Umbilical cord (tissue), 2 donors: ENCODE data around the gene OSM. TPM values are rescaled to one million over a fixed set of nuclear protein-coding genes. Genes with fewer than 3 reads are reported as not detected.

ENCODE experiments used
- DNase-seq: peaks from one replicate; pipeline ENCODE4 v3.0.0-alpha.2; 2015; ENCODE audit warnings: low spot score
- total RNA-seq: library from RNA; depleted of rRNA; stranded (reverse); fragments of >200 nt; gene quantifications from one replicate; pipeline ENCODE4 v1.2.3, GENCODE V29; 2014; ENCODE audit warnings: low replicate concordance; ENCODE audit not compliant: insufficient read depth

The OSM gene
- 4.8 TPM for total RNA-seq

DNA sequence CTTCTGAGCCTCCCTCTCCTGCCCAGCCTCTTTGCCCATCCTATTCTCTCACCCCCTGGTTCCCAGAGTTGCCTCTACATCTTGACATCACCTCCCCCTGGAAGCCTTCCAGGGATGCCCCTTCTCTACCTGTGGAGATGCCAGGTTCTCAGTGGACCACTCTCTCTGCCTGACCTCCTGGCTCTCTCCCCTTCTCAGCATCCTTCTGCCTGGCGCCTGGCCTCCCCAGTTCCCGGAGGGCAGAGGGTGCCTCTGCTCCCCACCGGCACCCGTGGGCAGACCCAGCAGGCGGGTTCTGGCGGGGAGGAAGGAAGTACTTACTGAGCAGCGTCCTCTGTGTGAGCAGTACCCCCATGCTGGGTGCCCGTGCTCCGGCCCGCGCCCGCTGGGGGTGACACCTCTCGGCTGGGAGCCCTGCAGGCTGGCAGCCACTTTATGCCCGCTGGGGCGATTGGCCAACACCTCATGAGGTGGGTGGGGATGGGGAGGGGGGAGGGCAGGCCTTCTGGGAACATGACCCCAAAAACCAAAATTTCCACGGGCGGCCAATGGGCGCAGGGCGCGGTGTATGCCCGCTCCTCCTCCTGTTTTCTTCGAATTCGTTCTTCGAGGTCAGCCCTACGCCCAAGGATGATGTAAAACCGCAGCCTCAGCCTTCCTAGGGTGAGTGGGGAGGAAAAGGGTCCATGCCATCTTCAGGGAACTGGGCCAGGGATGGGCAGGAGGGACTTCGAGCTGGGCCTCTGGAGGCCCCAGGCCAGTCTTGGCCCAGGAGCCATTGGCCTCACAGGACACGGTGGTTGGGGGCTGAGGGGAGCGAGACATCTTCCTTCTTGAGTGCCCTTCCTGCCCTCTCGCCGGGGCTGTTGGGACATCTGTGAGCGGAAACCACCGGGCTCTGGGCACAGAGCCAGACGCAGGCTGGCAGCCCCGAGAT, at the start of gene OSM:
Gene OSM, minus strand, starts transcription at position 407 of the 937 bp plus-strand sequence. Its CDS starts 52 bp downstream, at position 355.
- no peak for DNase-seq

DNA sequence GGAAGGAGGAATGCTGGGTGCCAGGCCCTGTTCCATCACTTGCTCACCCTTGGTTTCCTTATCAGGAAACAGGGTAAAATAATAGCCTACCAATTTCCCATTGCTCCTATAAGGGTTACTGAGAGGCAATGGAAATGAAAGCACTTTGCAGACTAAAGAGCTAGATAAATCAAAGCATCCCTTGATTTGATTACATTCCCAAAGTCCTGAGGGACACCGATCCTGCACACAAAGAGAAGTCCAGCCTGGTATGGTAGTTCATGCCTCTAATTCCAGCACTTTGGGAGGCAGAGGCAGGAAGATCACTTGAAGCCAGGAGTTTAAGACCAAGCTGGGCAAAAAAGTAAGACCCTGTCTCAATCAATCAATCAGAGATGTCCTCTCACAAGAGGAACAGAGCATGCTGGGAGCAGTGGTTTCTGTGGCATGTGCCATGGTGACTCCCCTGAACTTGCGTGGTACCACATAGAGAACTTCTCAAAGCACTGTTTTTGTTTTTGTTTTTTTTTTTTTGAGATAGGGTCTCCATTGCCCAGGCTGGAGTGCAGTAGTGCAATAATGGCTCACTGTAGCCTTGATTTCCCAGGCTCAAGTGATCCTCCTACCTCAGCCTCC, 49.4 kb upstream of the OSM start:
- no peak for DNase-seq

DNA sequence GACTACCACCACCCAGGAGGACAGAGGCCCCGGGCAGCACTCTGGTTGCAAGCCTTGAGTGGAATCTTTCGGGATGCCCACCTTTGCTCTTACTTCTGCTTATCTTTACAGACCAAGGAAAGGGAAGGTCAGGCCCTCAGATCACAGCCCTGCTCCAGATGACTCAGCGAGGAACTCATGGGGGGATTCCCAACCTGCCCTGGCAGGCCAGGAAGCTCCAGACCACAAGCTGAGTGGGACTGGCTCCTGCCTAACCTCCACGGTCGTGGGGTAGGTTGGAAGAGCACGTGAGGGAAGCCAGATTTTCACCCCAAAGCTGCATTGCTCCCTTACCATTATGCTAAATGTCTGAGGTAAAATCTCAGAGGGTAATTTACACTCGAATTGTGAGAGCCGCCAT, 48.3 kb upstream of the OSM start:
- no peak for DNase-seq

DNA sequence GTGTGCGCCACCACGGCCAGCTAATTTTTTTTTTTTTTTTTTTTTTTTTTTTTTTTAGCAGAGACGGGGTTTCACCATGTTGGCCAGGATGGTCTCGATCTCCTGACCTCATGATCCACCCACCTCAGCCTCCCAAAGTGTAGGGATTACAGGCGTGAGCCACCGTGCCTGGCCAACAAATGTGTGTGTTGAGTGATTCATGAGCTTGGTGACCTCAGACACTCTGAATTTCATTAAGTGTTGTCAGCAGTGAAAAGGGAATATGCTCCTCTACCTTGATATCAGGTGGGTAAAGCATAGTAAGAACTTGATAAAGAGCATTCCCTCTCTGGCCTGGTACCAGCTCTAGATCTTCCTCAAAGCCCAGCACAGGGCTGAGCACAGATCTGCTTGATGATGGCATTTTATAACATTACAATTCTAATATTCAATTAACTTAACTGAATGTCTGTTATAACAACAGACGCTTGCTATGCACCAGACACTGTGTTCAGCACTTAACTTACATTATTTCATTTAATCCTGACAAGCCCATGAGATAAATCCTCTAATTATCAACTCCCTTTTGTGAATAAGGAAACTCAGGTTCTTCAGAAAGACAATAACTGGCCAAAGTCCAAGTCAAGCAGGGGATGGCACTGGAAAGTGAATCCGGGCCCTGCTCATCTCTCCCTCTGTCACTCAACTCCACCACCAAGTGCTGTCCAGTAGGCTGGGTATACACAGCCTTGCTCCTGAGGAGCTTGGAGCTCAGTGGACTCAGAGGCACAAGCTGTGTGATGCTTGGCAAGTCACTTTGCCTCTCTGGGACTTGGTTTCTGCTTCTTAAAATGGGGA, 47.1 kb upstream of the OSM start:
- no peak for DNase-seq

DNA sequence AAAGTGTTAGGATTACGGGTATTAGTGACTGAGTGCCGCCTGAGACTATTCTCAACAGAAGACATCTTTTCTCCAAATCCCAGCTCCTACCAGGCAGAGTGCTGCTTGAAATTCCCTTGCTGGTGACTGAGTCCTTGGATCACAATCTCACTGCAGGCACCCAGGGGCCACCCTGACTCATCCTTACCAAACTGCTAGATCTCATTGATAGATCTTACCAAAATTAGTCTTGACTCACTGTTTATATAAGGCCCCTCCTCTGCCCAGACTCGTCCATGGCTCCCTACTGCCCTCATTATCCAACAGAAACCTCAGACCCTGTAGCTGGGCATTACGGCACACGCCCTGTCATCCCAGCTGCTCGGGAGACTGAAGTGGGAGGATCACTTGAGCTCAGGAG, 45.4 kb upstream of the OSM start:
- DNase-seq = peak; percentile 42

DNA sequence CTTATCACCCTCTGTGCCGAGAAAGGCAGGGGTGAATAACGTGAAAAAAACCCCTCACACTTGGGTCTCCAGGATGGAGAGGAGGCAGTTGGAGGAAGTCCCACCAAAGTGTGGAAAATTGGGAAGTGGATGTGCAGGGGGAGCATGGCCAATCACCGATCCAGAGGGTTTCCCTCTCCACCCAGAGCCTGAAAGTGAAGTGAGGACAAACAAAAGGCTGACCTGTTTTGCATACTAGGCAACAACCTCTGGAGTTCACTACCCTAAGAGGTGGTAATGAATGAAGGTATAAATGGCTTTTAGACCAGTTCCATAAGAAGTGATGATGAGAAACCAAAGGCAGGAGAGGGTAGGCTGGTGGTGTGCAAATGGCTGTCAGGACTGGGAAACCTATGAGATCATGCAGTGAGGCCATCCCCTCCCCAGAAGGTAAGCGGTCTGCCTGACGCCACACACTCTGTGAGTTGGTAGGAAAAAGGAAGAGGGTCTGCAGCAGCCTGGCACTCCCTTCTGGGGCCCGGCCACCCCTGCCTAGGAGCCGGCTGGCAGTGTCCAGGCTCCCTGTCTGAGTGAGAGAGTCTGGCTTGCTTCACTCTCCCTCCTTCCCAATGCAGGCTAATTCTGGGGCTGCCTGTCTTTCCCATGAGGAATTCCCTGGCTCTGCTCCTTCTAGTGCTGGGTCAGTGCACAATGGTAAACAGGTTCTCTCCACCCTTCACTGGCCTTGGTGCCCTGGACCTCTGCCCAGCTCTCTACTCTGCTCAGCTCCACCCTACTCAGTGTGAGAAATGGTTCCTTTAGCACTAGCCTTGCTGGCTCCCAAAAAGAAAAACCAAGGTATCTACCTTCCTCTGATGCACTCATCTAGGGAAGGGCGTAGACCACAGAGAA, 44.5 kb upstream of the OSM start:
- peak; percentile 85 for DNase-seq

GRCh38 chr22:30309951-30310741, 43.5 kb upstream of the OSM start:
- DNase-seq = no peak

DNA sequence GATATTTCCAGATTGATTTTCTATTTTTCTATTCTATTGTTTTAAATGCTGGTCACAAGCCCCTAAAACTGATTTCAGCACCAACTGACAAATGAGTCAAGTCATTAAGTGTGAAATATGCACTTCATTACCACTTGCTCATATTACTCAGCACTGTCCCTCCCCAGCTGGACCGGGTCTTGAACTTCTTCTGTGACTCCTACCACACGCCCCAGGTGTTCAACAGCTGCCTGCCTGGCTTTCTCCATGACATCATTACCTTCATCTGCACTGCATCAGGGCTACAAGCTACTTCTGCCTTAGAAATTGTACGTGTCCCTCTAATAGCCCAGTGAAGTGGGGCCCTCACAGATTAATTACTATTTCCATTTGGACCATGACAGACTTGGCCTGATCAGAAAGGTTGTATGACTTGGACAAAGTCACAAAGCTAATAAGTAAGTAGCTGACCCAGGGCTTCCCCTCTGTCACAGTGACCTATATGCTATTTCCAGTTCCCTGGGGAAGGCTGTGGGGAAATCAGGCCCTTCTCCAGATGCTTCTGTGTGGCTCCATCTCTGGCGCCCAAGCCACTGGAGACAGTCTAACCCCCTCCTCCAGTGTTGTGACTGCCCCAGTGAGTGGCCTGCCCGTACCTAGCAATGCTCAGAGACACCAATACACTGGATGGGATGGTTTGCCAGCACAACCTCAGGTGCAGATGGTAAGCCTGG, 42.0 kb upstream of the OSM start:
- no peak for DNase-seq

- DNase-seq = no peak
Observed at GRCh38 chr22:30308093-30308492, 41.4 kb upstream of the OSM start.

GRCh38 chr22:30307041-30307574, 40.5 kb upstream of the OSM start:
- DNase-seq = no peak

DNA sequence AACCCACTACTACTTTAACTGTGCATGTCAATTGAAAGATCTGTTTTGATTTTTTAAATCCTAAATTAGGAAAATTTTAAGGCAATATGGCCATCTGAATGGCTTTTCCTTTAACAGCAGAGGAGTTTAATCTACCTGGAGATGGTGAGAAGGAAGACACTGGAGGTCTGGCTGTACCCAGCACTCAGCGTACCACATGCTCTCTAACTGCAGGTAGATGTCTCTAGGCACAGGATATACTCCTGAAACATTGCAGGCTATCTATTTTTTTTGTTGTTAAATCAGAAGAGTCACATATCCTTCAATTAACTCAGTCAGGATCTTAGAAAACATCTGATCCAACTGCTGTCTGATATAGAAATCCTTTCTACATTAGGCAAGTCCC, 40.0 kb upstream of the OSM start:
- DNase-seq = no peak

DNA sequence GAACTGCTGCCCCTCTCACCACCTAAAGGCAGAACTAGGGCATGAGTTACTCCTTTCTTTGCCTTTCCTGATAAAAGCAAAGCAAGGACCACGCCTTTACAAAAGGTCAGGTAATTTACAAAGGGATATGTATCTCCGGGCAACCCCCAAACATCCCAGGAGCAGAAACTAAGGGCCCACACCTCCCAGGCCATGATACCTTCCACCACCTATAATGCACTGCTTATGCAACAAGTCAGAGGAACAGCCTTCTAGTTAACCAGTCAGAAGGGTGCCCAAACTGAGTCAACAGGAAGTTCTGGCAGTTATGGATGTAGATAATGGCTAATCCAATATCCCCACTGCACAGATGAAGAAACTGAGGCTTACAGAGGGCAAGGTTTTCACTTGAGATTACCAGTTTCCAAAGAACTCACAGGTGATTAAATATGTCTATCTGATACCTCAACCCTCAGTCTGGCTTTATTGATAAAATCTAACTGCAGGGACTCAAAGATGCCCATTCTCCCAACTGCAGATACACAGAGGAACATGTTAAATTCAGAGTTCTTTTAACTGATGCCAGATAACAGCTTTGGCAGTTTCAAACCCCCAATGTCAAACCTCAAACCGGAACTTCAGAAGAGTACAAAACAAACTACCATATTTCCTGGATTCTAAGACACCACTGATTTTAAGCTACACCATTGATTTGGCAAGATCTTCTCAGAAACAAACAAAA, 39.4 kb upstream of the OSM start:
- DNase-seq = no peak

- DNase-seq = peak; percentile 81
Observed at GRCh38 chr22:30305519-30305905, 38.9 kb upstream of the OSM start.

DNA sequence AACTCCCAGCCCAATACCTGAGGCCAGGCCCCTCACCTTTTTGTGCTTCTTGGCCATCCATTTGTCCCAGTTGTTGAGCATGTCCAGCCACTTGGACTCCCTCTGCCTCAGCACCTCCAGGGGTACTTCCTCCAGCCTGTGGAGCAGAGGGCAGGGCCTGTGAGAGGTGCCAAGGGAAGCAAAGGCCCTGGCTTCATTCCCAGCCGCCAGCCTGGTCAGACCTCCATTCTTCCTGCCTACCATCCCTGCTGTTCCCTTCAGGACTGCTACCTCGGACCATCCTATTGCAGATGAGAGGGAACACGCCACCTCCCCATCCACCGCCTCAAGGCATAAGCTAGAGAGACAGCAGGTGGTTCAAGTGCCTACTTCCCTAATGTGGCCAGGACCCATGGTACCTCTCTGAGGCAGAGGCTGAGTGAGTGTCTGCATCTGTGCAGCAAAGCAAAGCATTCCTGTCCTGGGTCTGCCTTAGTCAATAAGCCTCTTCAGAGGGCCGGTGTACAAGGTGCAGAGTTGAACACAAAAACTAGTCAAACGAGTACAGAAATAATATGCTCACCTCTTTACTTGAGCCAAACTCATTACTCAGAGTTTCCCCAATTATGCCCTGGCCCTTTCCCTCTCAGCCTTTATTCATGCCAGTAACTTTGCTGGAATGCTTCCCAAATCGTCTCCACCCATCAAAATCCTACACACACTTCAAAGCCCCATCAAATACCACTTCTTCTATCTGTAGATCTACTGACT, 38.0 kb upstream of the OSM start:
- DNase-seq = peak; percentile 51

DNA sequence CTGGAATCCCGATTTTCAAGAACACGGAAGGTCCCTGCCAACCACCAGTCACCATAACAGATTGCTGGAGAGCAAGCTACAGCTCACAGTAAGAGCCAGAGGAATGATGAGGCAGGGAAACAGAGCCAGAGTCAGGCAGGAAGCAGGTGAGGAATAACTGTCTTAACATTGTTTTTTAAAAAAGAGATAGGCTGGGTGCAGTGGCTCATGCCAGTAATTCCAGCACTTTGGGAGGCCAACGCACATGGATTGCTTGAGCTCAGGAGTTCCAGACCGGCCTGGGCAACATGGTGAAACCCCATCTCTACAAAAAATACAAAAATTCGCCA, 36.1 kb upstream of the OSM start:
- DNase-seq = no peak

DNA sequence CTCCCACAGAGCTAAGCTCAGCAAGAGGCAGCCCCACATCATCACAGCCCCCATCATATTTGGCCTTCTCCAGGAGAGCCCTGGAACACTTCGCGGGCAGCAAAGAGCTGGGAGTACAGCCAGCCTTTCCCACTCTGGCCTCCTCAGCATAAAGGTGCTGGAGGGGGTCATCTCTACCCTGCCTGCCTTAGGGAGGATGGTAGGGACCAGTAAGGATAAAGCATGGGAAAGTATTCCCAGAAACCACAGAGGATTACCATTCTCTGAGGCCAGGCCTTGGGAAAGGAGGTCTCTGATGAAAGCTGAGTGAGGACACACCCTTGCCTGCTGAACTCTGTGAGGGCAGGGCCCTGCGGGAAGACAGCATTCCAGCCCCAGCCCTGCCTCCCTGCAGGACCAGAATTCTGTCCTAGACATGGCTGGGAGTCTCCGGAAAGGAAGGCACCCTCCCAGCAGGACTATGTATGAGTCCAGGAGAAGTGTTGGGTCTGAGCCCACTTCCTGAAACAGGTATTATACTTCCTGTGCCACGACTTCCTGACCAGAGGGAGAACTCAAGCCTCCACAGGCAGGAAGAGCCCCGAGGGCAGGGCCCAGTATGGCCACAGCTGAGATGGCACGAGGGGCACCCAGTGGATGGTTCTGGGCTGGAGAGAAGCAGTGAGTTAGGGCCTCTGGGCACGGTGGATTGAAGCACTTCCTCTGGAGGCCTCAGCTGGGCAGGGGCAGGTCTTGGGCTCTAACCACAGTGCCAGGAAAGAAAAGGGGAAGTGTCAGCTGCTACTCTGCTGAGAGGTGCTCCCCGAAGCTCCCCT, 35.6 kb upstream of the OSM start:
- DNase-seq = peak; percentile 95

DNA sequence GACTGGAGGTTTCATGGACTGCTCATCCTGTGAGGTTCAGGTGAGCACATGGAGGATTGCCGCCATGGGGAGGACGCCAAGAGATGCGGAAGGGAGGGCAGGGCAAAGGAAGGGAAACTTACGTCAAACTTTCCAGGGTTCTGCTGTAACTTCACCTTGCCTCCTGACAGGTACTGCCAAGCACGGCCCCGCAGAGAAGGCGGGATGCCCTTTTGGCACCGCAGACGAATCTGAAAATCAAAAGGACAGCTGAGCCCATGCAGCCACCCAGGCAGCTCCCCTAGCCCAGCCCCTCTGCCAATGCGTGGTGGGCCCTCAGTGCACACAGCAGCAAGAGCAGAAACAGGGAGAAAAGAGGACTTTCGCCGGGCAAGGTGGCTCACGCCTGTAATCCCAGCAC, 32.7 kb upstream of the OSM start:
- DNase-seq = no peak
